ENCODE results near the gene PALM. TPM values are rescaled to one million over a fixed set of nuclear protein-coding genes. Genes with fewer than 3 reads are reported as not detected.
"Not testable (repeated sequence)": the region's sequence is repeated elsewhere in the genome, so short reads cannot be mapped to it uniquely, and the experiment has no call there.

The PALM gene
- total and polyA plus RNA-seq, 12 donors: 12.5 to 36.7 (median 18.7) TPM

- DNase-seq (no peak), ATAC-seq (no peak)
- H3K9me3 ChIP-seq: peaks cover 0 to 34% (median 9%) of the 10 kb centered on the region in 11 donors
- H3K4me3 ChIP-seq: no peak overlapping the region
- H3K36me3 ChIP-seq: peaks cover 0 to 27% (median 0%) of the 10 kb centered on the region in 9 donors
- 72 to 85% methylated on average over 15 to 18 of the region's 19 CpGs for WGBS, 2 donors
- intact Hi-C loops (cut with DNase I): no loop called here
- peaks cover 0 to 7% (median 0%) of the 10 kb centered on the region in 9 donors for H3K4me1 ChIP-seq
- TF ChIP-seq, protein P1, sequence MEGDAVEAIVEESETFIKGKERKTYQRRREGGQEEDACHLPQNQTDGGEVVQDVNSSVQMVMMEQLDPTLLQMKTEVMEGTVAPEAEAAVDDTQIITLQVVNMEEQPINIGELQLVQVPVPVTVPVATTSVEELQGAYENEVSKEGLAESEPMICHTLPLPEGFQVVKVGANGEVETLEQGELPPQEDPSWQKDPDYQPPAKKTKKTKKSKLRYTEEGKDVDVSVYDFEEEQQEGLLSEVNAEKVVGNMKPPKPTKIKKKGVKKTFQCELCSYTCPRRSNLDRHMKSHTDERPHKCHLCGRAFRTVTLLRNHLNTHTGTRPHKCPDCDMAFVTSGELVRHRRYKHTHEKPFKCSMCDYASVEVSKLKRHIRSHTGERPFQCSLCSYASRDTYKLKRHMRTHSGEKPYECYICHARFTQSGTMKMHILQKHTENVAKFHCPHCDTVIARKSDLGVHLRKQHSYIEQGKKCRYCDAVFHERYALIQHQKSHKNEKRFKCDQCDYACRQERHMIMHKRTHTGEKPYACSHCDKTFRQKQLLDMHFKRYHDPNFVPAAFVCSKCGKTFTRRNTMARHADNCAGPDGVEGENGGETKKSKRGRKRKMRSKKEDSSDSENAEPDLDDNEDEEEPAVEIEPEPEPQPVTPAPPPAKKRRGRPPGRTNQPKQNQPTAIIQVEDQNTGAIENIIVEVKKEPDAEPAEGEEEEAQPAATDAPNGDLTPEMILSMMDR (IDR thresholded peaks at IDR 0.05): peak in 2 of 9 donors; percentile 10 to 26
- no peak overlapping the region for H3K27ac ChIP-seq
- H3K27me3 ChIP-seq: no peaks in the 10 kb centered on the region
Observed at GRCh38 chr19:741506-742131, 32.9 kb downstream of the PALM start.

DNA sequence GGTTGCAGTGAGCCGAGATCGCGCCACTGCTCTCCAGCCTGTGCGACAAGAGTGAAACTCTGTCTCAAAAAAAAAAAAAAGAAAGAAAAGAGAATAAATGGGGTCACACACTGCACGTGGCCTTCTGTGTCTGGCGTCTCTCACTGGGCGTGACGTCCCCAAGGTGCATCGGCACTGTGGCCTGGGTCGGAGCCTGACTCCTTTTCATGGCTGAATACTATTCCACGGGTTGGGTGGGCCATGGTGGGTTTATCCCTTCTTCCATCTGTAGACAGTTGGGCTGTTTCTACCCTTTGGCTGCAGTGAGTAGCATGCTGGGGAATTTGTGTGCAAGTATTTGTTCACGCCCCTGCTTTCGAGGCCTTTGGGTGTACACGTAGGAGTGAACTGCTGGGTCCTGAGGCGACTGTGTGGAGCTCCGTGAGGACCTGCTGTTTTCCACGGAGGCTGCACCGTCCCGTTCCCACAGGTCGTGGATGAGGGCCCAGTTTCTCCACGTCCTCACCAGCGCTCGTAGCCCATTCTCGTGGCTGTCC, 33.9 kb downstream of the PALM start:
- no peak for DNase-seq
- Histone ChIP-seq H3K9me3 (peaks cover 0 to 42% (median 11%) of the 10 kb centered on the region in 11 donors), H3K27ac (no peak overlapping the region), H3K4me1 (peaks cover 0 to 7% (median 0%) of the 10 kb centered on the region in 9 donors), H3K36me3 (peaks cover 0 to 25% (median 1%) of the 10 kb centered on the region in 9 donors), H3K4me3 (no peak overlapping the region), H3K27me3 (no peaks in the 10 kb centered on the region)
- intact Hi-C loops (cut with DNase I): no loop called here
- WGBS, 2 donors: 95% methylated on average over 24 of the region's 24 CpGs
- no peak for ATAC-seq
- TF ChIP-seq, protein P1 (IDR thresholded peaks at IDR 0.05): no peak

DNA sequence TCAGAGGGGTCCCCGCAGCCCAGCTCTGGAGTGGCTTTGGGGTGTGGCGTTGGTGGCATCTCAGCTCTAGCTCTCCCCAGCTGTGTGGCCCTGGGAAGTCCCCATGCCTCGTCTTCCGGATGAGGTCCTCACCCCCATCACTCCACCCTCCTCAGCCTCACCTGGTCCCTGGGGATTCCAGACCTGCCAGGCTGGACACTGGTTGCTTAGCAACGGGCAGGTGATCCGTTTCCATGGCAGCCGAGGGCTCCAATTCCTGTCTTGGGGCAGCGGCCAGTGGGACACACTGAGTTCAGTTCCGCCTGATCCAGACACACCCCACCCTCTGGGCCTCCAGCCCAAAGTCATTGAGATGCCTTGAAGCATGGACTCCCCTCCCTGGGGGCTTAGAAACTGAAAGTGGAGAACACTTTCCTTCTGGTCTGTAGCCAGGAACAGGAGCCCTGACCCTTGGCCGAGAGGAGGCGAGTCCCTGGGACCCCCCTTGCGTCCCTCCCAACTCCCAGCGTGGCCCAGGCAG, 34.5 kb downstream of the PALM start:
- H3K27ac ChIP-seq: no peak overlapping the region
- intact Hi-C loops (cut with DNase I): no loop called here
- H3K9me3 ChIP-seq: peaks cover 0 to 48% (median 11%) of the 10 kb centered on the region in 11 donors
- DNase-seq (peak in 1 of 2 donors; percentile 41), ATAC-seq (peak in 6 of 8 donors; percentile 21 to 70 (median 38))
- H3K4me1 ChIP-seq: peaks cover 0 to 7% (median 0%) of the 10 kb centered on the region in 9 donors
- no peak overlapping the region for H3K4me3 ChIP-seq
- TF ChIP-seq, protein P1 (IDR thresholded peaks at IDR 0.05): no peak
- H3K27me3 ChIP-seq: no peaks in the 10 kb centered on the region
- WGBS, 2 donors: 55% methylated on average over 13 of the region's 13 CpGs
- H3K36me3 ChIP-seq: peaks cover 0 to 25% (median 5%) of the 10 kb centered on the region in 9 donors

DNA sequence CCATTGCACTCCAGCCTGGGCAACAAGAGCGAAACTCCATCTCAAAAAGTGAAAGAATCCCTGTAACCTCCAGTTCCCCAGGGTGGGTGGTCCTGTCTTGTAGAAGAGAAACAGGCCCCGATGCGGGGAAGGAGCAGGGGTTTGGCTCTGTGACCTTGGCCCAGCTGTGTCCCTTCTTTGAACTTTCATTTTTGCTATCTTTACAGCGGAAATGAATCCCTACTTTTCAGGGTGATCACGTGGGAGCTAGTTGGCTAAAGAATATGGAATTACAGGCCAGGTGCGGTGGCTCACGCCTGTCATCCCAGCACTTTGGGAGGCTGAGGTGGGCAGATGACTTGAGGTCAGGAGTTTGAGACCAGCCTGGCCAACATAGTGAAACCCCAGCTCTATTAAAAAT, 36.4 kb downstream of the PALM start:
- H3K4me3 ChIP-seq; H3K27ac ChIP-seq; intact Hi-C loops (cut with DNase I); H3K27me3 ChIP-seq; ATAC-seq; DNase-seq; H3K4me1 ChIP-seq: not testable (repeated sequence)
- WGBS, 2 donors: 53 to 55% methylated on average over 7 of the region's 7 CpGs
- H3K36me3 ChIP-seq: peaks cover 0 to 23% (median 5%) of the 10 kb centered on the region in 9 donors
- peaks cover 0 to 49% (median 11%) of the 10 kb centered on the region in 11 donors for H3K9me3 ChIP-seq

All from heart right ventricle (tissue), 16 donors.